ENCODE results near the gene DDX42.

- TF ChIP-seq EP300 (IDR thresholded peaks at IDR 0.05) = no peak
- TF ChIP-seq CTCF (IDR thresholded peaks at IDR 0.05) = no peak
- no peak for TF ChIP-seq POLR2A (IDR thresholded peaks at IDR 0.05)
- TF ChIP-seq POLR2AphosphoS5 (IDR thresholded peaks at IDR 0.05) = no peak
These were observed 1.1 kb upstream of the DDX42 start for GRCh38 chr17:63772801-63773271.
